IPS-18a (cell line): ENCODE results near the gene STARD3.
A peak's percentile ranks its signal among the peaks of the same experiment; 100 is the strongest.

Experiments used
- H3K27ac ChIP-seq: one replicate; pipeline ENCODE4 v1.5.1; 2013; ENCODE audit warnings: low read length
- H3K27me3 ChIP-seq: one replicate; pipeline ENCODE4 v1.6.1; 2013; ENCODE audit warnings: mild to moderate bottlenecking, low read length; ENCODE audit not compliant: control insufficient read depth, insufficient read depth
- H3K36me3 ChIP-seq: one replicate; pipeline ENCODE4 v1.6.1; 2013; ENCODE audit warnings: low read depth, low read length; ENCODE audit not compliant: control insufficient read depth
- H3K4me1 ChIP-seq: one replicate; pipeline ENCODE4 v1.6.1; 2013; ENCODE audit warnings: low read depth, low read length; ENCODE audit not compliant: control insufficient read depth
- H3K4me3 ChIP-seq: one replicate; pipeline ENCODE4 v1.5.1; 2013; ENCODE audit warnings: low read length
- H3K9ac ChIP-seq: one replicate; pipeline ENCODE4 v1.6.1; 2013; ENCODE audit warnings: mild to moderate bottlenecking, low read length, moderate library complexity
- H3K9me3 ChIP-seq: one replicate; pipeline ENCODE4 v1.6.1; 2013; ENCODE audit warnings: low read depth, low read length; ENCODE audit not compliant: control insufficient read depth

Gene STARD3

DNA sequence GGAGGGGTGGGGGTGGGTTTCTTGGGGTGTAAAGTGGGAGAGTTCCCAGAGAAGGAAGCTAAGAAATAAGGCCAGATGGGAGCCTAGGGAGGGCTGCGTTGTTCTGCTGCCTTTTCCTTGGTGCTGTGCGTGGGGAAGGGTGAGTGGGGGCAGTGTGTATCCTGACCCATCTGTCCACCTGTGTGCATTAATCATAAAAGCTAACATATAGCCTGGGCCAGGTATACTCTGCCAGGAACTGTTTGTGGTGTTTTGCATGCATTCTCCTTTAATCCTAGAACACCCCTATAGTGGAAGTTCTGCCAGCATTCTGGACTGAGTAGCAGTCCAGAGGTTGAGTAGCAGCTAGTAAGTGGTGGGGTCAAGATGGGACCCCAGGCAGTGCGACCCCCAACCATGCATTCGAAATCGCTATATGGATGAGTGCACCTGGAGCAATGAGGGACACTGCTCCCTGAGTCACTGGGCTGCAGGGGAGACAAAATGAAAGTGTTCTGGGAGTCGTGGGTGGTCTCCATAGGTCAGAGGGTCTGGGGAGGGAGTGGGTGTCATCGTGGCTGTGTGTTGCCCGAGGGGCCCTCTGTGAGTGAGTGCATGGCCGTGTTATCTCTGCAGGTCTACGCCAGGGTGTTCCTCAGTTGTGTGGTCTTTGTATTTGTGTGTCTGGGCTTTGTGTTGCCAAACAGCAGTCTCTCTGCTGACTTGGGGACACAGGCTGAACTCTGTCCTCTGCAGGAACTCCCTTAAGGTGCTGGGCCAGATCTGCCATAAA, 64.3 kb downstream of the STARD3 start:
- H3K4me3 ChIP-seq = peak overlapping the region; percentile 91
- no peaks in the 10 kb centered on the region for H3K36me3 ChIP-seq
- peak overlapping the region; percentile 76 for H3K9ac ChIP-seq
- H3K27ac ChIP-seq = peak overlapping the region; percentile 22
- no peaks in the 10 kb centered on the region for H3K9me3 ChIP-seq
- no peaks in the 10 kb centered on the region for H3K27me3 ChIP-seq
- H3K4me1 ChIP-seq = peaks cover 54% of the 10 kb centered on the region

DNA sequence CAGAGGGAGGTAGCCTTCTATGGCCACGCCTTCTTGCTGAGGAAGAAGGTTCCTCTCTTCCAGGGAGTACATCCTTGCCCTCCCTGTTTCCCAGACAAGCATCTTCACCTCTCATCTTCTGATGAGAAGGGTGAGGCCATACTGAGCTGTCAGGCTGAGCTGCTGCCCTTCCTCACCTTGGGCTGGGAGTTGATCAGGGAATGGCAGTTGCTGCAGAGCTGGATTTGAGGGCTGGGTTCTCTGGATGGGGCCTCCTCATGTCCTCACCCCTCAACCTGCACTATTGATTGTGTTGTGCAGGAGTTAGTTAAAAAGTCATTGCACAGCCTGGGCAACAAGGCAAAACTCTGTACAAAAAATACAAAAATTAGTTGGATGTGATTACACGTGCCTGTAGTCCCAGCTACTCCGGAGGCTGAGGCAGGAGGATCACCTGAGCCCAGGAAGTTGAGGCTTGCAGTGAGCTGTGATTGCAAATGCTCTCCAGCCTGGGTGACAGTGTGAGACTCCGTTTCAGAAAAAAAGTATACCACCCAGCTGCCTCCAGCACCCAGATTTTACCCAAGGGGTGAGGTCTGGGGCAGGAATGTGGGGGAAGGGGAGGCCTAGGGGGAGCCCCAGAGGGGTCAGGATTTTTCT, 65.0 kb downstream of the STARD3 start:
- Histone ChIP-seq H3K4me3 (peak overlapping the region; percentile 91), H3K4me1 (peaks cover 48% of the 10 kb centered on the region), H3K27ac (no peak overlapping the region)

DNA sequence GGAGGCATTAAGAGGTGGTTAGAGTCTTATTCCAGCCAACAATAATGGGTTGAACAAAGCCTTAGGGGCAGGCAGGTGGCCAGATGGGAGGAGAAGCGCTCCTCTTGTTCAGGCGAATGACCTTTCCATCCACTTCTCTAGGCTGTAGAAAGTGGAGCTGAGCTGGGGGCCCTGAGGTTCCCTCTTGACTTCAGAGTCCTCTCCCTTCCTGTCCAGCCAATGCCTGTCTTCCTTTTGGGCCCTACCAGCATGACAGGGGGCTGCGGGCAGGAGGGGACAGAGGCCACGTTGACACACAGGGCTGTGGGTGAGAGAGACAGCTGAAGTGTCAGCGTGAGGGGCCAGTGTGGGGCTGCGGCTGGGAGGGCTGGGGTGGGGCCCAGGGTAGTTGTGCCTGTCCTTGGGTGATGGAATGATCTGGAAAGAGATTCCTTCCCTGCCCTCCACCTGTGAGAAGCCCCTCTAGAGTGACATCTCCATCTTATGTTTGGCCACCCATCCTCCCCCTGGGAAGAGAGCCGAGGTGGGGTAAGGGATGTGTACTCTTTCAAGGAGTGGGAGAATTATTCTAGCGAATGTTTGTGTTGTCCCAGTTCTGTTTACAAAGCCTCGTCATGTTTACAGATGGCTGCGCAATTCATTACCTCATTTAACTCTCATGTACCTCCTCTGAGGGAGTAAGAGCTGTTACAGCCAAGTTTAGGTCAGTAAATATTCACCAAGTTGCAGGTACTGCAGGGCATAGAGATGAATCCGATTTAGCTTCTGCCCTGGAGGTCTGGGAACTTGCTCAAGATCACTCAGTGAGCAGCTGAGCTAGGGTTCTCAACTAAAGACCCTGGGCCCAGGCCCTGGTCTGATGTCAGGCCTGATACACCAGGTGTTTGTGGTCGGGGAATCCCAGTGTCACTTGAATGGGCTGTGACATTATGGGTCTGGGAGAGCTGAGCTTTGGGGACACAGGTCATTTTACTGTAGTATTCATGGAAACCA, 66.3 kb downstream of the STARD3 start:
- Histone ChIP-seq H3K4me1 (peaks cover 48% of the 10 kb centered on the region), H3K36me3 (peaks cover 16% of the 10 kb centered on the region), H3K27me3 (no peaks in the 10 kb centered on the region), H3K4me3 (peak overlapping the region; percentile 8), H3K9me3 (no peaks in the 10 kb centered on the region), H3K27ac (no peak overlapping the region), H3K9ac (no peak overlapping the region)

More for the DNA sequence above, 65.0 kb downstream of the STARD3 start:
- H3K9ac ChIP-seq = peak overlapping the region; percentile 76
- no peaks in the 10 kb centered on the region for H3K9me3 ChIP-seq
- peaks cover 4% of the 10 kb centered on the region for H3K36me3 ChIP-seq
- no peaks in the 10 kb centered on the region for H3K27me3 ChIP-seq

DNA sequence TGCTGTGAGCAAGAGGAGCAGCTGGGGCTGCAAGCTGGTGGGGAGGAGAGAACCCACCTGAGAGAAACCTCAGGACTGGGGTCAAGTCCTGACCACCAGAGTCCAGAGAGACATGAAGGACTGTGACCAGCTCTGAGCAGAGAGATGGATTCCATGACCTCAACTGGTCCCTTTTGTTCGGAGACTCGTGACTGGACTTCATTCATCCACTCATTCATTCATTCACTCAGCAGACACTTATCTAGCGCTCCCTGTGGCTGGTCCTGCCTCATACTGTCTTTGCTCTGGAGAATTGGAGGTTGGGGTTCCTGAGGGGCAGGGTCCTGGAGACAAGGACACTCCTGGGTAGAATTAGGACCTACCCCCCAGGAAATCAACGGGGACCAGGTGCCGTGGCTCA, 67.0 kb downstream of the STARD3 start:
- no peak overlapping the region for H3K27ac ChIP-seq
- no peak overlapping the region for H3K9ac ChIP-seq
- H3K27me3 ChIP-seq = no peaks in the 10 kb centered on the region
- peaks cover 48% of the 10 kb centered on the region for H3K4me1 ChIP-seq
- no peak overlapping the region for H3K4me3 ChIP-seq
- H3K9me3 ChIP-seq = no peaks in the 10 kb centered on the region
- H3K36me3 ChIP-seq = peaks cover 23% of the 10 kb centered on the region

DNA sequence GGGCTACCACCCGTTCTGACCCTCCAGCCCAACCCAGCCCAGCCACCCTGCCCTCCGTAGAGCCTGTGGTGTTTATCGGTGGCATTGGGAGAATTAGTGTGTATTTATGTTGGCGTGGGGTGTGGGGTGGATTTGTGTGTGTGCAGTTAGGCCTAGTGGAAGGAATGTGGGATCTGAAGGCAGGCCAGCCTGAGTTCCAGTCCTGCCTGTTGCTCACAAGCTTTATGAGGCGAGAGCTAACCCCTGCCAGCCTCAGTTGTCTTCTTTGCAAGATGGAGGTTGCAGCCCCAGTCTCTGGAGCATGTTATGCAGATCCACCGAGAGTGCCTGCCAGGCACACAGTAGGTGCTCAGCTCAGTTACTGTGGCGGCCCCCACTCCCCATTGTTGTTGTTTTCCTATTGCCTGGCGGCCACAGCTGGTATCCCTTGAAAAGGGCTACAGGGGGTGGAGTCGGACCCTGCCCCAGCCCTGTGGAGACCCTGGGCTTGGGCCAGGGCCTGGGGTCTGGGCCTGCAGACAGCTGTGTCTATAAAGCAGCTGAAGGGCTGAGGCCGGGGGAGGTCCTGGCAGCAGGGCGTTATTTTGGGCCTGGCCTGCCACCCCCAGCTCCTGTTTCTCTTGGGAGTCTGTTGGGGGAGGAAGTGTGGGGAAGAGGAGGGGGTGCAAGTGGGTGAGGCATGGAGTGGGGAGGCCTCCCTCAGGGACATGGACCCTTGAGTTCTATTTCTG, 68.0 kb downstream of the STARD3 start:
- Histone ChIP-seq H3K4me3 (peak overlapping the region; percentile 31), H3K27me3 (no peaks in the 10 kb centered on the region), H3K9ac (no peak overlapping the region), H3K4me1 (peaks cover 43% of the 10 kb centered on the region), H3K27ac (peak overlapping the region; percentile 30), H3K9me3 (no peaks in the 10 kb centered on the region), H3K36me3 (peaks cover 34% of the 10 kb centered on the region)

DNA sequence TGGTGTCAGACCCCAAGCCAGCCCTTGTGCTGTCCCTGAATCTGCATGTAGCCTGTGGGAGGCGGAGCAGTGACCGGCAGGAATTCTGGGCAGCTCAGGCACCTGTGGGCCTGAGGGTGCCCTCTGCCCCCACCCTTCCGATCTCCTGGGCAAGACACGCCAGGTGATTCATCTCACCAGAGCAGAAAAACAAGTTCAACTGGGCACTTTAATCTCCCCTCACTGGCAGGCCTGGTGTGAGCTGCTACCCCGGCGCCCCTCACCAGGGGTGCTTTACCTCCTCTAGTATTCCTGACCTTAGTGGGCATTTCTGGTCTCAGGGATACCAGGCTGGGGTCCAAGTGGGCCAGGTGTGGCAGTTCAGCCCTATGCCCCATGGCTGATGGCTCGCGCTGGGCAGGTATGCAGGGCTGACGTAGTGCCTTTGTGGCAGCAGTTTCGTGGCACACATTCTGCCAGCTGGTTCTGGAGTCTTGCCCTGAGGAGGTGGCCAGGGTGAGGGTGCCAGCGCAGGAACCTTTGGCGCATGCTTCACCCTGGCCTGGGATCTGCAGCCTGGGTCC, 68.9 kb downstream of the STARD3 start:
- Histone ChIP-seq H3K36me3 (peaks cover 42% of the 10 kb centered on the region), H3K9ac (no peak overlapping the region), H3K9me3 (no peaks in the 10 kb centered on the region), H3K27ac (peak overlapping the region; percentile 30), H3K4me1 (peaks cover 43% of the 10 kb centered on the region), H3K4me3 (no peak overlapping the region), H3K27me3 (no peaks in the 10 kb centered on the region)

DNA sequence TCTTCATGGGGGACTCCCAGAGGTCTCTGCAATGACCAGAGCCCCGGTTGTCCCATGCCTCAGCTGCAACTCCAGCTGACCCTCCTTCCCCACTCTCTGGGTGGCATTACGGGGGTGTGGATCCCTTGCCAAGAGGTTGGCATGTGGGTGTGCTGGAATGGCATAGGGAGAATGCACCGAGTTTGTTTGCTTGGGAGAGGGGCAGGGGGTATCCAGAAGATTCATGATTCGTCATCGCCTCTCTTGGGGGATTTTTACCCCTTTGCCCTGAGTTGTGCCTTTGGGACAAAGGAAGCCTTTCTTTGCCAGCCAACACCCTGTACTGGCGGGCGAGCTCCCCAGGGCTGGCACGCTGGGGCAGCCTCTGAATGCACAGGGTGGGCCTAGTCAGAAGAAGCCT, 69.4 kb downstream of the STARD3 start:
- H3K4me1 ChIP-seq = peaks cover 40% of the 10 kb centered on the region
- no peak overlapping the region for H3K4me3 ChIP-seq
- H3K27ac ChIP-seq = no peak overlapping the region
- no peaks in the 10 kb centered on the region for H3K9me3 ChIP-seq
- H3K9ac ChIP-seq = no peak overlapping the region
- H3K27me3 ChIP-seq = no peaks in the 10 kb centered on the region
- H3K36me3 ChIP-seq = peaks cover 47% of the 10 kb centered on the region

DNA sequence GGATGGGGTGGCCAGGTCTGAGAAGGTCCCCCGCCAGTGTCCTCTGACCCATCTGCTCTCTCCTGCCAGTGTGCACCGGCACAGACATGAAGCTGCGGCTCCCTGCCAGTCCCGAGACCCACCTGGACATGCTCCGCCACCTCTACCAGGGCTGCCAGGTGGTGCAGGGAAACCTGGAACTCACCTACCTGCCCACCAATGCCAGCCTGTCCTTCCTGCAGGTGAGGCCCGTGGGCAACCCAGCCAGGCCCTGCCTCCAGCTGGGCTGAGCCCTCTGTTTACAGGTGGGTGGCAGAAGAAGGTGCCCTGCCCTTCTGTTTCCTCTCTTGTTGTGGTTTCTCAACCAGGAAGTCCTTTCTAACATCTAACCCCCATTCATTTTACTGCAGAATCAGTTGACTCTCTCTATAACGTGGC, 70.0 kb downstream of the STARD3 start:
- no peaks in the 10 kb centered on the region for H3K9me3 ChIP-seq
- H3K4me3 ChIP-seq = no peak overlapping the region
- H3K27me3 ChIP-seq = no peaks in the 10 kb centered on the region
- H3K36me3 ChIP-seq = peaks cover 53% of the 10 kb centered on the region
- H3K4me1 ChIP-seq = peaks cover 34% of the 10 kb centered on the region
- H3K9ac ChIP-seq = no peak overlapping the region
- no peak overlapping the region for H3K27ac ChIP-seq

DNA sequence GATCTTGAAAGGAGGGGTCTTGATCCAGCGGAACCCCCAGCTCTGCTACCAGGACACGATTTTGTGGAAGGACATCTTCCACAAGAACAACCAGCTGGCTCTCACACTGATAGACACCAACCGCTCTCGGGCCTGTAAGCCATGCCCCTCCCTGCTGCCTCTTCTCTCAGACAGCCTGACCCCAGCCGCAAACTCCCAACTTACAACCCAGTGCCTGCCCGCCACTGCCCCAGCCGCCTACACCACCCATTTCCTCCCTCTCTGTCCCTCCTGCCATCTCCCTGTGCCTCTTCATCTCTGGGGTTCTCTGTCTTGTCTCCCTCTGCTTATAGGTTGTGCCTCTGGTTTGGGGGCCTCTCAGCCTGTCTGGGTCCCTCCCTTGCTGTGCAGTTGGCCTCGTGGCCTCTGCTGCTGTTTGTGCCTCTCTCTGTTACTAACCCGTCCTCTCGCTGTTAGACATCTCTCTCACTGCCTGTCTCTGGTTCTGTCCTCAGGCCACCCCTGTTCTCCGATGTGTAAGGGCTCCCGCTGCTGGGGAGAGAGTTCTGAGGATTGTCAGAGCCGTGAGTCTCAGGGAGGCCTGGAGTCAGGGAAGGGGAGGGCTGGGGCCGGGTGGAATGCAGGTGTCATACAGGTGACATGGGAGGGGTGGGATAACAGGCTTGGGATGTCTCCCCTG, 72.5 kb downstream of the STARD3 start:
- Histone ChIP-seq H3K9ac (no peak overlapping the region), H3K27me3 (no peaks in the 10 kb centered on the region), H3K4me1 (peaks cover 16% of the 10 kb centered on the region), H3K27ac (no peak overlapping the region), H3K36me3 (peaks cover 73% of the 10 kb centered on the region), H3K9me3 (no peaks in the 10 kb centered on the region), H3K4me3 (no peak overlapping the region)
